ENCODE results near the gene SHFL.

GRCh38 chr19:10120538-10121189 lies 34.5 kb downstream of the SHFL start:
- no peak for TF ChIP-seq CTCF (IDR thresholded peaks at IDR 0.05)
- TF ChIP-seq POLR2AphosphoS5 (IDR thresholded peaks at IDR 0.05) = no peak
